HG03457 (cell line): Measurements from ENCODE around the gene SLC38A10.

Experiments
- ATAC-seq: cut with Tn5 transposase; IDR thresholded peaks from one replicate; pipeline ENCODE4 v1.9.1; 2021; ENCODE audit warnings: moderate number of reproducible peaks; ENCODE audit not compliant: unreplicated experiment

The SLC38A10 gene

GRCh38 chr17:81295031-81295675 lies at the start of gene SLC38A10:
Gene SLC38A10, minus strand, starts transcription at chr17:81295307. Its CDS starts 386 bp downstream, at chr17:81294921.
- peak; percentile 82 for ATAC-seq

DNA sequence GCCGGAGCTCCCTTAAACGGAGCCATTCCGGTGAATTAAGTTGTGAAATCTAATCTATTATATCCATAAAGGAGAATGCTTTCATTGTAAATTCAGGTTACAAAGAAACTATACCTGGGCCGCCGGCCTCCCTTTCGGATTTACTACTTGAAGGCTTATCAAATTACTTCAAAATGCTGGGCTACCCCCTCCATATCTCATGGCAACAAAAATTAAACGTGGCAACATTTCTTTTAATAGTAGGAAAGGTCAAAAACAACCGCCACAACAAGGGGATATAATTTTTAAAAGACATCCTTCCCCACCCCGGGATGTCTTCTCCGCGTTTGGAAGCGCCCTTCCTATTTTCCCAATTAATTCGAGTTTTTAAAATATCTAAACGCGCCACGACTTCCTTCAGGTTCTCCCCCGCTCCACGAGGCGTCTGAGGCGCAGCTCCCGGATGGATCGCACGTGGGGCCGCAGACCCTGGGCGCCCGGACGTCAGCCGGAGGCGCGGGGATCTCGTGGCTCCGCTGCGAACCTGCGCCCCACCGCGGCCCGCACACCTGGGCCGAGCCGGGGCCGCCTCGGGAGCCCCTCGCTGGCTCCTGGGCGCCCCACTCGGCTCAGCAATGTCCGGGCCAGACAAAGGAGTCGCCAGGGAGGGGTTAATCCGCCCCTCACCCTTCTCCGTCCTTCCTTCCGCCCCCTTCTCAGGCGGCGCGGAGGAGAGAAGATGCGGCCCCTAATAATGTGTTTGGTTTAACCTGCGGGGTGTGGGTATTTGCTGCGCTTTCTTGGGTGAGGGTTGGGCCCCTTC lies 47.4 kb upstream of the SLC38A10 start:
- no peak for ATAC-seq

DNA sequence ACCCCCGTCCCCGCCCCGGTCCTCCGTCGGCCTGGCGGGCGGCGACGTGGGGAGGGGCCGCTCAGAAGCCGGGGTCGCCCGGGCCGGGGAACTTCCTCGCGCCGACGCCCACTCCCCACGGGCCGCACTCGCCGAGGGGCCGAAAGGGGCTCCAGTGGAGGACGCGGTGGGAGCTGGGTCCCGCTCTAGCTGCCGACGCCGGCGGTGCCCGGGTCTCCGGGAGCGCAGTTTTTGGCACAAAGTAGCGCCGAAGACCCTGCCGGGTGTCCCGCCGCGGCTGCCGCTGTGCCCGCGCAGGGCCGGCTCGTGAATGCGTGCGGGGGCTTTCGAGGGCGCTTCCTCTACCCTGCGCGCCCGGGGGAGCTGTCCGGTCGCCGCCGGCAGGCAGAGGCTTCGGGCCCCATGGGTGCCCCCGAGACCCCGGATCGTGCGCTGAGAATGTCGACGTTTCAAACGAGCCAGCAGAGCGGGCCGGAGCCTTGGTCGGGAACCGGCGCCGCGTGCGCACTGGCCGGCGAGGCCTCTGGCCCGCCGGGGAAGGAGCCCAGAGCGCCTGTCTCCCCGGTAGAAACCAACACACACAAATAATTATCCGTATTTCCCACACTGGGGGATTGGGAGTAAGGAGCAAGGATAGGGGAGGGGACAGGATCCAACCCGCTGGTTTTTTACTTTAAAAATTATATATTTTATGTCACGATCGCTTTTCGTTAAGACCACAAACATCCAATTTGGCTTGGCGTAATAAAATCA lies 46.6 kb upstream of the SLC38A10 start:
- ATAC-seq: no peak

GRCh38 chr17:81340607-81341515 lies 45.8 kb upstream of the SLC38A10 start:
- ATAC-seq: no peak

- ATAC-seq: no peak
Measured at GRCh38 chr17:81339534-81340296, 44.6 kb upstream of the SLC38A10 start.

- ATAC-seq: no peak
Measured at GRCh38 chr17:81339191-81339533, 44.1 kb upstream of the SLC38A10 start.

GRCh38 chr17:81338274-81339190 lies 43.4 kb upstream of the SLC38A10 start:
- ATAC-seq: no peak

GRCh38 chr17:81337476-81337879 lies 42.4 kb upstream of the SLC38A10 start:
- ATAC-seq: no peak

- no peak for ATAC-seq
Measured at GRCh38 chr17:81336930-81337325, 41.8 kb upstream of the SLC38A10 start.

DNA sequence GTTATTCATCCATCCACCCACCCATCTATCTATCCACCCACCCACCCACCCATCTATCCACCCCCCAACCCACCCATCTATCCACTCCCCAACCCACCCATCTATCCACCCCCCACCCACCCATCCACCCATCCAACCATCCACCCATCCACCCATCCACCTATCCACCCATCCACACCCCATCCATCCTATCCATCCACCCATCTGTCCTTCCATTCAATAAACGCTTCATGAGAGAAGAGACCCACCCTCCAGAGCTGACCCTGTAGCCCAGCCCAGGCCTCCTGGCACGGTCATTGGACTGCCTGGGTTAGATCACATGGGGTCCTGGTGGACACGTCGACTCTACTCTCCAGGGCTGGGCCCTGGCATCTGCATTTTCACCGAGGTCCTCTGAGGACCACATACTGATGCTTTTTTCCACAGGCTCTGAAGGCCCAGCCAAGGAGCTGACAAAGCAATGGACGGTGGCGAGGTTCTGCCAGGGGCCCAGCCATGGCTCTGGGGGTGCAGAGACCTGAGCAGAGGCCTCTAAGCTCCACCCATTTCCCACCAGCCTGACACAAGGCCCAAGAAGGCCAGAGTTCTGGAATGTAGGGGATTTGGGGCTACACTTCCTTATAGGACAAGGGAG lies 41.3 kb upstream of the SLC38A10 start:
- no peak for ATAC-seq

DNA sequence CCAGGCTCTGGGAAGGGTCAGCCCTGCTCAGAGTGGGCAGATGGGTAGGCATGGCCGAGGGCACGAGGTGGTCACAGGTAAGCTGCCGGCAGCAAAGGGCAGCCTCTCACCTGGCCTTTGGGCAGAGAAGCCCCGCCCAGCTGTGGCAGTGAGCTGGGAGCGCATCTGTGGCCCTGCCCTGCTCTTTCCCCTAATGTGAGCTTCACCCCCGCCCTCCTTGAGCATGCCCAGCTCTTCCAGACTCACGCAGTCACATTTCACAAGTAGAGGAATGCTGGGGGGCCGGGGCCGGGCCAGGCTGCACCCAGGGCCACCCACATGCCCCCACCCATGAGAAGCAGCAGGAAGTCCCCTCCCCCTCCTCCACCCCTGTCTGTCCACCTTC lies 40.7 kb upstream of the SLC38A10 start:
- no peak for ATAC-seq

DNA sequence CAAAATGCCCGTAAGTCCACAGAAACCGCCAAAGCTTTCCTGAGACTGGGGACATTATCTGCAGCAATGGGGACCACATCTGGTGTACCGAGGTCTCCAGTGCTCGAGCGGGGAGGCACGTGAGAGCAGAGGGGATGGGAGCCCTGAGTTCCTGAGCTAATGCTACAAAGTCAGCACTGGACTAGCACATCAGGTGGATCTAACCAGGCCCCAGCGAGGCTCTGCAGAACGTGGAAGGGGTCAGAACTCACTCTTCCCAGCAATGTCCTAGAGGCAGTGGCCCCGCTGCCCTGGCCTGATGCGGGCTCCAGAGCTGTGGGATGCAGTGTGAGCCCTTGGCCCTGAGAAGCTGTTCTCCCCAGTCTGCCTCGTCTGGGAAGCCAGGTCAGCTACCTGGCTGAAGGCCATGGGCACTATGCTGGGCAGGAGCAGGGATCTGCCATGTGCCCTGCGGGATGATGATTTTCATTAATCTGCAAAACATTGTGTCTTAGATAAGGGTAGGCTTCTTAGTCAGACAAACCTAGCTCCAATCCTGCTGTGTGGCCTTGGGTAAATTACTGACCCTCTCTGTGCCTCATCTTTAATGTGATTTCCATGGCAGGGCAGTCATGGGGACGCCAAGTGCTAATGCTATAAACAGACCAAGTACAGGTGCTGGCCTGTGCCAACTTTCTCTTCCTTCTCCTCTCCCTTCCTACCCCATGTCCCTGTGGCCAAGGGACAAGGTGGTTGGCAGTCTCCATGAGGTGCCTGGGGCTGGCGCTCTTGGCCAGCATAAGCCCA lies 40.1 kb upstream of the SLC38A10 start:
- ATAC-seq: no peak

GRCh38 chr17:81334391-81334901 lies 39.3 kb upstream of the SLC38A10 start:
- no peak for ATAC-seq

DNA sequence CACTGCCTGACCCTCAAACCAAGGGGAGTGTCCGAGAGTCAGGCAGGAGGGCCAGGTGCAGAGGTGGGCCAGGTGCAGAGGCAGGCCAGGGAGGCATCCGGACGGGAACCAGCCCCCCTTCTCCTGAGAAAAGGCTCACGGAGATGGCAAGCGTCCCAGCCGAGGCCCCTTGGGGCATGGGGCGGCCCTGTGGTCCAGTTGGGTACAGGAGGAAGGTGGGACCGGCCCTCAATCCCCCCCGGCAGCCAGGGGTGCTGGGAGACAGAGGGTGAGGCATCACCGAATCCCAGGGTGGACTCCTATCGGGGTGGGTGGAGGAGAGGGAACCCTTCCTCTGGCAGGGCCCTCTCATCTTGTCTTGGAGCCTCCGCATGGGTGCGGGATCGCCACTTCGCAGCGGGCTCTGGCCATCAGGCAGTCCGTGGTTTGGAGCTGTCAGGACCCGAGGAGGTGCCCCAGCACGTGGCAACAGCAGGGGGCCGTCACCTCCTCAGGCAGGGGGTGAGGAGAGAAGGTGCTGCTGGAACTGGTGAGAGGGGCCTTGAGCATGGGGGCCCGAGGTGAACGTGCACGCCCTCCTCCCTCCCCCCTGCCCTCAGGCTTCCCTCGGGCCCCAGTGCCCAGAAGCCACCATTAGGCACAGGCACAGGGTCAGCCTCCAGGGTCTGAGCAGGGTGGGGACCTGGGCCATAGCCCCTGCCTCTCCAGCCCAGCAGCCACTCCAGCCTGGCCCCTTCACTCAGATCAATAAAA lies 38.7 kb upstream of the SLC38A10 start:
- no peak for ATAC-seq

DNA sequence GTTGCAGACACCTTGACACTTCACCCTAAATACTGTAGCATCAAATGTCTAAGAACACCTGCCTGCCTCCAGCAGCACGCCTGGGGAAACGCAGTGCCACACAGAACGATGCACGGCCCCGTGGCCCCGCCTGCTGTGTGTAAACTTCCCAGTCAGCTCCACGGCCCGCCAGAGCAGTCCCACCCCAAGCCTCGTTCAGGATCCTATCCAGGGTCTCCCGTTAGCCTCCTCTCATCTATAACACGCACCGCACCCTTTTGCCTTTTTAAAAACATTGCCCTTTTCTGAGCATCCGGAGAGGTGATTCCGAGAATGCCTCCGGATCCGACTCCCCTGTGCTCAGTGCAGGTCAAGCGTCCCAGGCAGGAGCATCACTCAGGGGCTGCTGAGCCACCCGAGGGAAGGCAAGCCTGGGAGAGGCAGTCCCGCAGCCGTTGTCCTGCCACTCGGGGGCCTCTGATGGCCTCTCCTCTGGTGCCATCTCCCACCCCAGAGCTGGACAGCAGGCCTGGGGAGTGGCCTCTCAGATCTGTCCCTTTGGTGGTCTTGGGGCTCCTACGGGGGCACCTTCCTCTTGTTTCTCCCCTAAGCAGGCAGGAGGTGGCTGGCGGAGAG lies 37.9 kb upstream of the SLC38A10 start:
- ATAC-seq: no peak

- no peak for ATAC-seq
Measured at GRCh38 chr17:81332118-81332834, 37.2 kb upstream of the SLC38A10 start.
